Activated CD4-positive, CD25-positive, alpha-beta regulatory T cell treated with anti-CD3 and anti-CD28 coated beads, Interleukin-2, amount 50 U/mL, for 72 hours (primary cell): ENCODE results near the gene KIF21B.

Experiments
- DNase-seq: peaks from one replicate; pipeline ENCODE4 v3.0.0; 2021

The KIF21B gene

GRCh38 chr1:201017828-201018163 is 5.7 kb downstream of the KIF21B start:
- DNase-seq, result no peak

DNA sequence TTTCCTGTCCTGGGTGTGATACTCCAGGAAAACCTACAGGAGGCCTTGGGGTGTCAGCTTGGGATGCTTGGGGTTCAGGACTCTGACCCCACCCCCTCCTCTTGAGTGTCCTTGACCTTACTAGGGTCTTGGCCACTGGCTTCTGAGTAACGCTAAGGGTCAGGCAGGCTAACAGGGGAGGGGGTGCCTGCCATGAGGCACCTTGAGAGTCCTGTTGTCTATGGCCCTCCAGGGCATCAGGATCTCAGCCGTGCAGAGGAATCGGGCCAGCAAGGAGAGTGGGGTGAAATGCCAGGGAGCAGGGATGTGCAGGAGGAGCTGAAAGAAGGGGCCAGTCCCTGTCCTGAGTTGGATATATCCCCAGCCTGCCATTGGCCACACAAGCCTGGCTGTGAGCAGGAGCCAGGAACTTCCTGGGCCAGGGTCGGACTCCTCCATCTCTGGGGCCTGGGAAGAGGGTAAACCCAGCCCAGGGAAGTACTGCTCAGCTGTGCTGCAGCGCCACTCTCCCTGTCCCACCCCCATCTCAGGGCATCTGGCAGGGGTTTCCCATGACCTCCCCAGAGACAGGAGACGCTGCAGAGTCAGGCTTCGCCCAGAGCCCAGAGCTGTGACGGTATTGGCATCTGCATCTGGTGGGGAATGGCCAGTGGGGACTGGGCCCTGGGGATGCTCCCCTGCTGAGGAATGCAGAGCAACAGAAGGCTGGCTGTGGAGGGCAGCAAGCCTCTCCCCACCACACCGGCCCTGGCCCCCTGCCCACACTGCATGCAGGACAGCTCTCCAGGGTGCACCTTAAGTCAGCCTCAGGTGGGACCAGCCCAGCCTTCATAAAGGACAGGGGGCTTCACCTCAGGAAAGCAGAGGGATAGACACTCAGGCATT is 6.3 kb downstream of the KIF21B start:
- DNase-seq, result no peak

DNA sequence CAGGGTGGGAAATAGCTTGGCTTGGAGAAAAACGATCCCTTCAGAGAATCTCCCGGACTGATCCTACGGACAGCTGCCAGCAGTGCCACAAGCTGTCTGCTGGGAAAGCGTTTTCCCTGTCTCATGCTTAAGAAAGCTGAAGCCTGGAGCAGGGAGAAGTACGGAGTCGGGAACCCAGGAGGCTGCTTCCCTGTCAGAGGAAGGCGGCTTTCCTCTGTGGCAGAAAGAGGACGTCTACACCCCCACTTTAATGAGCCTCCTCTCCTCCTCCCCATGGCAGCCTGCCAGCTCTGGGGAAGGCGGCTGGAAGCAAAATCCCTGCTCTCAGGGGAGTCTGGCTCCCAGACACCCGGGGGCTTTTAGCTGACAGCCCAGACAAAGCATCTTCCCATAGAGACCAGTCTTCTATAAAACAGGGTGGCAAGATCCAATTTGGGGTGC is 7.3 kb downstream of the KIF21B start:
- no peak for DNase-seq

GRCh38 chr1:201015551-201016091 is 7.9 kb downstream of the KIF21B start:
- no peak for DNase-seq

- DNase-seq, result no peak
Measured at GRCh38 chr1:201014816-201015200, 8.7 kb downstream of the KIF21B start.

- DNase-seq, result no peak
Measured at GRCh38 chr1:201013991-201014815, 9.3 kb downstream of the KIF21B start.

DNA sequence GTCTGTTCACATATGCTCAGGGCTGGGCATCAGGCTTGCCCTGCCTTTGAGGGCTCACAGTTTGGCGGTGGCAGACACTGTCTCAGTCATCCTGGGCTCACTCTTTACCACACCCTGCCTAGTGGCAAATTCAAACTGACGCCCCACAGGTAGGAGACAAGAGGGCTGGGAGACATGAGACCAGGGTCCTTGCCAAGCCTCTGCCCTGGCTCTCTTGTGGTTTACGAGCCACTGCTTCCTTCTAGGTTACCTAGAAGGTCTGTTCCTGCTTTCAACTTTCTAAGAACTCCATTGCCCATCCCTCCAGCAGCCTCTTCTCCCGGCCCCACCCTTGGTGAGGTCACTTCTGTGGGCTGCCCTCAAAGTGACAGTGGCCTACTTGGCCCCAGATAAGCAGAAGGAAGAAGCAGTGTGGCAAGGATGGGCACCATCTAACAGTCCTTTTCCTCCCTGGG is 10.5 kb downstream of the KIF21B start:
- DNase-seq, result no peak

DNA sequence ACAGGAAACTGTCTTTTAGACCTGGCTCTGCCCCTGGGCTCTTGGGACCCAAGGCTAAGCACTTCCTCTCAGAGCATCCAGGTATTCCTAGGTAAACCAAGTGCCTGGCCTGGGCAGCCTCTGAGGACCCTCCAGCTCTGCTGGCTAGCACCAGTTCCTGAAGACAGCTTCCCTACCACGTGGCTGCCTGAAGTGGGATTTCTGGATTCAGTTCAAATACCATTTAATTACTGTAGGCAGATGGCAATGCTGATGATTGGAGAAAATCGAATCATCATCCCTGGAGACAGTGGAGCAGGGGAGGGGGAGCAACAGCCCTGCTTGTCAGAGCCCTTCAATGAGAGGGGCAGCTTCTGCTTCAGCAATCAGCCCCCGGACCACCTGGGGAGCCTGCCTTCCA is 11.9 kb downstream of the KIF21B start:
- no peak for DNase-seq

DNA sequence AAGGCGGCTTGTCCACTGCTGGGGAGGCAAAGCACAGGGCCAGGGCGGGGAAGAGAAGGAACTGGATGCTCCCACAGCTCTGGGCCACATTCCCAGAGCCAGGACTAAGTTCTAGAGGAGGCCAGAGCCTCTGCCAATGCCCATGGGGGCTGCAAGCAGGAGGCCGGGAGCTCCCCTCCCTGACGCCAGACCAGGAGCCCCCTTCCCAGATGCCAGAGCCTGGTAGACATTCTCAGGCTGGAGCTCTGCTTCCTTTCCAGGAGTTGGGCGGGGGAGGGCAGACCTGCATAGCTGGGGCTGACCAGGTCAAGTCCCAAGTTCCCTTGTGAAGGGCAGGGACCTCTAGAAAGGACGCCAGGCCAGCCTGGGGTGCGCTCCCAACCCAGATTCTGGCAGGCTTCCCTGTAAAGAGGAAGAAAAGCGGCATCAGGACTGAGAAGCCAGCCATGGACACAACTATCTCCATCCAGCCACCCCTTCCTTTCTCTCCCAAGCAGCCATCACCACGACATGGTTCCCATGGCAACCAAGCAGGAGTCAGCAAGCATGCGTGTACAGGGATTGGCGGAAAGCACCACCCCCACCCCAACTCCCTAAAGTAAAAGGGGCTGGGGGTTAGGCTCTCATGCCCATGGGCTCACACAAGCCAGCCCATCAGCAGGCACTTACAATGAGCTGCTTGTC is 13.4 kb downstream of the KIF21B start:
- no peak for DNase-seq

GRCh38 chr1:201008666-201009360 is 14.7 kb downstream of the KIF21B start:
- DNase-seq, result no peak

- no peak for DNase-seq
Measured at GRCh38 chr1:201007481-201007880, 16.0 kb downstream of the KIF21B start.

DNA sequence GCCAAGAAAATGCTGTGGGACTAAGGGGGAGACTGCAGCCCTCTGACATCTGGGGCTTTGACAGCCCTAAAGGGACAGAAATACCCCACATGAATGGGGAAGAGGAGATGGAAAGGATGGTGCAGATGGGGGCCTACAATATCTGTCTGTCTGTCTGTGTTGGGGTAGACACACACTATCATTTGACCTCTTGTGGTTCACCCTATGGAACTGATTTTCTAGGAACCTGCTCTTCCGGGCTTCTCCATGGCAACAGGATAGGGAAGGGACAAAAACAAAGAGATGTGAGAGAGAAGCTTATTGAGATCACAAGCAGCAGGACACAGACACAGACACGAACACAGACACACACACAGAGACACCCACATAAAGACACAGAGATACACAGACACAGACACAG is 17.1 kb downstream of the KIF21B start:
- DNase-seq, result no peak

DNA sequence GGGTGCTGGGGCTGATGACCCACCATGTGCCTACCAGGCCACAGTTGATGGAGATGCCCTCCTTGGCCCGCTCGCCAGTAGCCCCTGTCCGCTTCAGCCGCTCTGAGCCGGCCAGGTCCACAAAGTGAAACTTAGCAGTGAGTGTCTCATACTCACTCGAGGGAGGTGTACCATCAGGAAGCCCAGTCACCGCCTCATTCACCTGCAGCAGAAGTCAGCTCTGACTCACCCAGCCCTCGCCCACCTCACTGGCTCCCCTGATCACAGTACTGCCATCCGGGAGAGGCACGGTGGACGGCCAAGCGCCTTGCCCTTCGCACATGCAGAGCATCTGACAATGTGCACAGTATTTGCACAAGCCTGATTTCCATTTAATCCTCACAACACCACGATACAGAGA is 18.8 kb downstream of the KIF21B start:
- DNase-seq, result no peak

DNA sequence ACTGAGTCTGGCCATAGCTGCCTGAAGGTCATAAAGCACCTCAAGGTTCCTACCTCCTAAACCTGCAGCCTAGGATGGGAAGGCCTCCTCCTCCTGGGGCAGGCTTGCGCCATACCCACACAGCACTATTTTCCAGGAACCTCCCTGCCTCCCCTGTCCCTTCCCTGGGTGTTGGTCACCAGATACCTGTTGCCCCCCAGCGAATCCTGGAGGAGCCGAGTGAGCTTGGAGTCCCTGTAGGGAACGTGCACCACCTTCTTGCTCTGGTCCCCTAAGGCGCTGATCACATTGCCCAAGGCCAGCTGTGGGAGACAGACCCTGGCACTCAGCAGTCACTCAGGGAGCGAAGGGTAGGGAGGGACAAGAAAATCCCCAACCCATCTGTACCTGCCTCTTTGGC is 19.4 kb downstream of the KIF21B start:
- DNase-seq, result no peak

- DNase-seq, result no peak
Measured at GRCh38 chr1:201002510-201002909, 21.0 kb downstream of the KIF21B start.

GRCh38 chr1:201001962-201002361 is 21.6 kb downstream of the KIF21B start:
- no peak for DNase-seq

GRCh38 chr1:201000391-201000790 is 23.1 kb downstream of the KIF21B start:
- no peak for DNase-seq

DNA sequence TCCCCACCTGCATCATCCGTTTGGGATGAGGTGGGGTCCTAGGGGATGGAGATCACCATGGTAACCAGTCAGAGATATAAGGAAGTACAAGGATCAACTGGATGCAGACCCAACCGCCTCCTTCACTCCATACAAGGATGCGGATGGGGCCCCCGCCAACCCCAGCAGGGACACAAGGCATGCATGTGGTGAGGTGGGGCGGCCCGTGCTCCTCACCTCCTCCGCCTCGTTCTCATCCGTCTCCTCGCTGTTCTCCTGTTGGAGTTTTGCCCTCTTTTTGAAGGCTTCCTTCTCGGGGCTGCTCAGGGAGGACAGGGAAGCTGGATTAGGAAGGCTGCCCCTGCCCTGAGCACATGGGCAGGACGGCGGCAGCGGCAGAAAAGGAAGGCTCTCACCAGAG is 23.8 kb downstream of the KIF21B start:
- no peak for DNase-seq

DNA sequence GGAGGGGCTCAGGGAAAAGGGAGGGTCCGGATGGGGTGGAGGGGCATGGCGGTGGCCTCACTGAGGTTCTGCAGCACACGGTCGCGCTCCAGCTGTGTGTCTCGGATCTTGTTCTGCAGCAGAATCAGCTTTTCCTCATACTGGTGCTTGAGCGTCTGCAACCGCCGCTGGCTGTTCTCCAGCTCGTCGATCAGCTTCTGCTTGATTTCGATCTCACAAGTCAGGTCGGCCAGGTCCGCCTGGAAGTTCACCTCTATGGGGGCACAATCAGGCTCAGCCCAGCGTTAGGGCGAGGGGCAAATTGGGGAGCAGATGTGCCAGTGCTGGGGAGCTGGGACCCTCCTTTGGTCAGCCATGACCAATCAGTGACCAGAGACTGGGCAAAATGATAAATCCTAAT is 25.2 kb downstream of the KIF21B start:
- DNase-seq, result no peak

DNA sequence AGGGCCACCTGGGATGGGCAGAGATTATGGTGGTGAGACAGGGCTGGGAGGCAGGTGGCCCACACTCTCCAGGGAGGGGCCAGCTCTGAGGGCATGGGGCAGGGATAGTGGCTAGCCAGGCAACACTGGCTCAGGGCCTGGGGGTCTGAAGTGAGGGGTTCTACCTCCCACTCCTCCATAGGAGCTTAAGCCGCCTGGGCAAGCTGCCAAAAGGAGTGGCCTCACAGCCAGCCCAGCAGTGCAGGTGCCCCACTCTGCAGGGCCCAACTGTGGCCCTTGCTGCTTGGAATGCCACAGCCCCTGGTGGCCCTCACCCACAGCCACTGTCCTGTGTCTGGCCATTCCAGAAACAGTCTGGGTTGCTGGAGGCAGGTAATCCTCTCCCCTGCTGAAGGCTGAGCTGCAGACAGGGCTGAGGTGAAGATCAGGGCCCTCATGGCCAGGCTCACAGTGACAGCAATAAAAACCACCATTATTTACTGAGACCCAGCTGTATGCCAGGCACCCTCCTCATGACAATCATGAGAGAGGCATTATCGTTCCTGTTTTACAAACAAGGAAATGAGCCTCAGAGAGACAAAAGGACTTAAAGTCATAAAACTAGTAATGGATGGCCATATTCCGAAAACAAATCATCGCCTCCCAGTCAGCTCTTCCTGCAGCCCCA is 31.0 kb downstream of the KIF21B start:
- DNase-seq, result no peak

- DNase-seq, result no peak
Measured at GRCh38 chr1:200991097-200991614, 32.4 kb downstream of the KIF21B start.

GRCh38 chr1:200990114-200990513 is 33.4 kb downstream of the KIF21B start:
- DNase-seq, result no peak
